Heart left ventricle (tissue), 16 donors: Measurements from ENCODE around the gene PNMA8A. TPM values are rescaled to one million over a fixed set of nuclear protein-coding genes. Genes with fewer than 3 reads are reported as not detected.

Source experiments
- ATAC-seq, 4 donors: fragments of 200-7000 bp; cut with Tn5 transposase; one replicate each; pipeline ENCODE4 v1.9.1; 2020 to 2022; ENCODE audit warnings: moderate library complexity in 4 of 4, mild to moderate bottlenecking in 3 of 4, moderate number of reproducible peaks in 1 of 4
- DNase-seq, 5 donors: peaks; one replicate each; pipeline ENCODE4 v3.0.0-alpha.2; 2020
- H3K27ac ChIP-seq, 12 donors: fragments of 200-600 bp; sonication (generic) in 4 of 12; one replicate each; pipeline versions ENCODE4 v1.5.0 to v1.8.0; 2016 to 2022; ENCODE audit warnings: mild to moderate bottlenecking in 2 of 12
- H3K27me3 ChIP-seq, 9 donors: fragments of 200-600 bp; sonication (generic) in 2 of 9; one replicate each; pipeline versions ENCODE4 v1.5.1 to v1.8.0; 2016 to 2022; ENCODE audit warnings: mild to moderate bottlenecking in 3 of 9
- H3K36me3 ChIP-seq, 9 donors: fragments of 200-600 bp; sonication (generic) in 2 of 9; one replicate each; pipeline versions ENCODE4 v1.5.0 to v1.8.0; 2018 to 2022; ENCODE audit warnings: mild to moderate bottlenecking in 2 of 9
- H3K4me1 ChIP-seq, 12 donors: fragments of 200-600 bp; sonication (generic) in 4 of 12; one replicate each; pipeline versions ENCODE4 v1.5.0 to v1.8.0; 2016 to 2022; ENCODE audit warnings: mild to moderate bottlenecking in 3 of 12
- H3K4me3 ChIP-seq, 12 donors: fragments of 200-600 bp; sonication (generic) in 4 of 12; one replicate each; pipeline versions ENCODE4 v1.5.0 to v1.8.0; 2017 to 2022; ENCODE audit warnings: mild to moderate bottlenecking in 9 of 12, moderate library complexity in 4 of 12
- H3K9me3 ChIP-seq, 12 donors: fragments of 200-600 bp; sonication (generic) in 4 of 12; one replicate each; pipeline versions ENCODE4 v1.5.0 to v1.8.0; 2016 to 2022; ENCODE audit warnings: mild to moderate bottlenecking in 1 of 12
- POLR2A ChIP-seq, 2 donors: fragments of 450-650 bp; IDR thresholded peaks; one replicate each; pipeline ENCODE4 v1.6.1; 2017; ENCODE audit warnings: antibody characterized with exemption in 2 of 2, mild to moderate bottlenecking in 2 of 2, moderate library complexity in 2 of 2
- WGBS, 4 donors: extraction: QIAGEN DNeasy Blood & Tissue Kit in 2 of 4; methylation state at CpG; one replicate each; pipeline versions ENCODE4 v1.1.5 to v1.1.7; 2013 to 2018; 5-methylcytosine and 5-hydroxymethylcytosine counted together
- intact Hi-C, 10 donors: fragments of 100-400 bp; cut with DNase I; formaldehyde crosslinking; loops; one replicate each; pipeline versions ENCODE4 v1.11.1 to v1.14.2; 2022
- polyA plus RNA-seq, 2 donors: library from polyadenylated mRNA; stranded (reverse); fragments of 200-250 nt; gene quantifications; one replicate each; pipeline ENCODE4 v1.2.3, GENCODE V29; 2013
- total RNA-seq, 9 donors: library from RNA; depleted of rRNA in 2 of 9; stranded (reverse); fragments of >200 nt in 2 of 9; fragmentation: NEBNext Ultra II Directional in 3 of 9; extraction: Animal tissue kit (Norgen Biotek cat#: 25700) in 3 of 9; gene quantifications; one replicate each; pipeline versions ENCODE4 v1.1.0 to v1.2.4, GENCODE V29; 2016 to 2023
- TF ChIP-seq, protein P1 (sequence below), 12 donors: fragments of 200-600 bp; sonication (generic) in 4 of 12; IDR thresholded peaks; one replicate each; pipeline versions ENCODE4 v1.5.0 to v1.8.0; 2018 to 2022; ENCODE audit warnings: antibody characterized with exemption in 12 of 12, mild to moderate bottlenecking in 5 of 12
- donor health status: ischemic (EF 13 %, LVEDD 7.1; RV severe dilation, severe dysfunction).
- donor health status: healthy with polysubstance abuse.
- donor health status: DM: no; HTN: yes; CAD: no.
- donor health status: DM: no; HTN: no; CAD: no.
- donor health status: ischemic (EF 25% LVEDD 6.9; RV normal size, moderate dysfunction).
- donor health status: ischemic (EF 25% LVEDD 5.7; RV mildly dilated, moderate dysfunction).
- donor health status: healthy.
- donor health status: DM: yes; HTN: yes; CAD: no.
- donor health status: ischemic (EF 35%, LVEDD 5.7; RV mildly dilated, moderate dysfunction).
- donor health status: nonischemic (EF 11% LVEDD 7.7; RV severe dilation, severe dysfunction).
- donor health status: DM: yes; HTN: yes; CAD: no.
- donor health status: PGD.
- donor health status: ischemic (EF 29% LVEDD 5.4; RV normal size, mild dysfunction).
- donor health status: nonischemic (EF 23%, LVEDD 6.1; RV moderate dilation, normal function).

PNMA8A gene
- total and polyA plus RNA-seq, 11 donors = 2.1 to 12.1 (median 9.2) TPM

DNA sequence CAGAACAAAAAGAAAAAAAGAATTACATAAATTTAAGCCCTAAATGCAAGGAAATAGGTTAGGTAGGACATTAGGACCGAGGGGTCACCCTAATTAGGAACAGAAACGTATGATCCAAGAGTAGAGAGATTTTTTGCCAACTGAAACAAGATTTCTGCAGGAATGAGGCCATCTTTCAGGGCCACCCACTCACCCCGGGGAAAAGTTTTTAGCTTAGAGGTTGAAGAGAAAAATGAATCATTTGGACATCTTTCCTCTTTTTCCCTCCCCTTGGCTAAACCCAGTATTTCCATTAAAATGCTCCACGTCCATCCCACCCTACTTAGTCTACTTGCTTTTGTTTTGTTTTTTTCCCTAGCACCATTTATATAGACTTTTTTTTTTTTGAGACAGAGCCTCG, 10.6 kb upstream of the PNMA8A start:
- intact Hi-C loops = loop anchor here in 1 of 10 donors (10.0 kb wide), 1 partner anchor 197 kb away; no protein-coding TSS in a partner anchor
- H3K36me3 ChIP-seq = no peaks in the 10 kb centered on the region
- H3K9me3 ChIP-seq = no peaks in the 10 kb centered on the region
- 54 to 73% (median 61%) methylated on average over 5 of the region's 5 CpGs for WGBS, 4 donors
- peak in 1 of 5 donors; percentile 53 for DNase-seq
- H3K27ac ChIP-seq = peak overlapping the region in 11 of 12 donors; percentile 31 to 81 (median 63)
- no peak for TF ChIP-seq POLR2A (IDR thresholded peaks at IDR 0.05)
- TF ChIP-seq, protein P1, sequence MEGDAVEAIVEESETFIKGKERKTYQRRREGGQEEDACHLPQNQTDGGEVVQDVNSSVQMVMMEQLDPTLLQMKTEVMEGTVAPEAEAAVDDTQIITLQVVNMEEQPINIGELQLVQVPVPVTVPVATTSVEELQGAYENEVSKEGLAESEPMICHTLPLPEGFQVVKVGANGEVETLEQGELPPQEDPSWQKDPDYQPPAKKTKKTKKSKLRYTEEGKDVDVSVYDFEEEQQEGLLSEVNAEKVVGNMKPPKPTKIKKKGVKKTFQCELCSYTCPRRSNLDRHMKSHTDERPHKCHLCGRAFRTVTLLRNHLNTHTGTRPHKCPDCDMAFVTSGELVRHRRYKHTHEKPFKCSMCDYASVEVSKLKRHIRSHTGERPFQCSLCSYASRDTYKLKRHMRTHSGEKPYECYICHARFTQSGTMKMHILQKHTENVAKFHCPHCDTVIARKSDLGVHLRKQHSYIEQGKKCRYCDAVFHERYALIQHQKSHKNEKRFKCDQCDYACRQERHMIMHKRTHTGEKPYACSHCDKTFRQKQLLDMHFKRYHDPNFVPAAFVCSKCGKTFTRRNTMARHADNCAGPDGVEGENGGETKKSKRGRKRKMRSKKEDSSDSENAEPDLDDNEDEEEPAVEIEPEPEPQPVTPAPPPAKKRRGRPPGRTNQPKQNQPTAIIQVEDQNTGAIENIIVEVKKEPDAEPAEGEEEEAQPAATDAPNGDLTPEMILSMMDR (IDR thresholded peaks at IDR 0.05) = no peak
- H3K27me3 ChIP-seq = peaks cover 0 to 7% (median 0%) of the 10 kb centered on the region in 9 donors
- ATAC-seq = peak; percentile 25 to 83 (median 68)
- peaks cover 0 to 10% (median 1%) of the 10 kb centered on the region in 12 donors for H3K4me1 ChIP-seq
- H3K4me3 ChIP-seq = peak overlapping the region in 4 of 12 donors; percentile 10 to 27 (median 18)

DNA sequence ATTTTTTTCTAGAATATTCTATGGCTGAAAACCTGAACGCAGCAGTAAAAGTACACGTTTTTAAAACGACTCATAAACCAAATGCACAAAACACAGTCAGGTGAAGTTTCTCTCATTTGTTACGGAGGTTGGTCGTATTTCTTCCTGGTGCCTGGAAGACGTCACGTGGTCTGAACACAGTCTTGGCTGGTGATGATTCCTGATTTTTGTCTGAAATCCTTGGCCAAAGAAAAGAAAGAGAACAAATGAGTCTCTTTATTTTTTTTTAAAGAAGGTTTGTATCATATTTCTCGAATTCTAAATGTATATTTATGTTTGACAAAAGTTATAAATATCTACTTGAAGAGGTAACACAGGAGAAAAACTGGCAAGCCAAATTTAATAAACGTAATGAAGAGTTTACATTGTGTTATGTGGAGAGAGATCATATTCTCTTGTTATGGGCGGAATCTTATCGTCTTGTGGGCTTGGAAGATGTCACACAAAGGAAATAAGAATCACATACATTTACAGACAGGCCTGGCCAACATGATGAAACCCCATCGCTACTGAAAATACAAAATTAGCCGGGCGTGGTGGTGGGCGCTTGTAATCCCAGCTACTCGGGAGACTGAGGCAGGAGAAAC, 10.0 kb upstream of the PNMA8A start:
- peak overlapping the region; percentile 19 to 81 (median 62) for H3K27ac ChIP-seq
- H3K27me3 ChIP-seq = peaks cover 0 to 6% (median 0%) of the 10 kb centered on the region in 9 donors
- intact Hi-C loops = loop anchor here in 1 of 10 donors (10.0 kb wide), 1 partner anchor 197 kb away; no protein-coding TSS in a partner anchor
- 68 to 72% (median 70%) methylated on average over 16 of the region's 16 CpGs for WGBS, 4 donors
- no peaks in the 10 kb centered on the region for H3K9me3 ChIP-seq
- no peaks in the 10 kb centered on the region for H3K36me3 ChIP-seq
- DNase-seq = no peak
- ATAC-seq = peak in 2 of 4 donors; percentile 49 to 70
- H3K4me3 ChIP-seq = peak overlapping the region in 5 of 12 donors; percentile 7 to 27 (median 12)
- no peak for TF ChIP-seq POLR2A (IDR thresholded peaks at IDR 0.05)
- TF ChIP-seq, protein P1 (IDR thresholded peaks at IDR 0.05) = no peak
- H3K4me1 ChIP-seq = peaks cover 0 to 10% (median 2%) of the 10 kb centered on the region in 12 donors

DNA sequence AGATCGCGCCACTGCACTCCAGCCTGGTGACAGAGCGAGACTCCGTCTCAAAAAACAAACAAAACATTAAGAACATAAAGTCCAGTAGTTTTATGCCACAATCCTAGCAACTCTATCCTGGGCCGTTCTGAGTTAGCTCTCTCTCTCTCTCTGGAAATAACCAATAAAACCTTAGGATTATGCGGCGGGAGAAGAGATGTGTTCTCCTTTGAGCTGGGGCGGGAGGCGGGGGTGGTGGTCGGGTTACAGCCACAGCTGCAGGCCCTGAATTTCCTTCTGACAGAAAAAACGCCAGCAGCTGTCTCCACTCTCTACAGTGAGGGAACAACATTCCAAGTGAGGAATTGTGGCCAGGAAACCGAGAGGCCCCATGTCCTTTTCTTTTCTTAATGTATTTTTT, 9.1 kb upstream of the PNMA8A start:
- peak overlapping the region; percentile 19 to 81 (median 62) for H3K27ac ChIP-seq
- intact Hi-C loops = loop anchor here in 1 of 10 donors (10.0 kb wide), 1 partner anchor 196 kb away; no protein-coding TSS in a partner anchor
- no peak for TF ChIP-seq POLR2A (IDR thresholded peaks at IDR 0.05)
- TF ChIP-seq, protein P1 (IDR thresholded peaks at IDR 0.05) = no peak
- WGBS, 4 donors = 50 to 56% (median 53%) methylated on average over 12 of the region's 12 CpGs
- DNase-seq (peak in 2 of 5 donors; percentile 52 to 54), ATAC-seq (peak; percentile 62 to 82 (median 72))
- peaks cover 0 to 17% (median 3%) of the 10 kb centered on the region in 12 donors for H3K4me1 ChIP-seq
- no peaks in the 10 kb centered on the region for H3K36me3 ChIP-seq
- H3K9me3 ChIP-seq = no peaks in the 10 kb centered on the region
- H3K4me3 ChIP-seq = peak overlapping the region in 1 of 12 donors; percentile 27
- peaks cover 0 to 6% (median 0%) of the 10 kb centered on the region in 9 donors for H3K27me3 ChIP-seq

DNA sequence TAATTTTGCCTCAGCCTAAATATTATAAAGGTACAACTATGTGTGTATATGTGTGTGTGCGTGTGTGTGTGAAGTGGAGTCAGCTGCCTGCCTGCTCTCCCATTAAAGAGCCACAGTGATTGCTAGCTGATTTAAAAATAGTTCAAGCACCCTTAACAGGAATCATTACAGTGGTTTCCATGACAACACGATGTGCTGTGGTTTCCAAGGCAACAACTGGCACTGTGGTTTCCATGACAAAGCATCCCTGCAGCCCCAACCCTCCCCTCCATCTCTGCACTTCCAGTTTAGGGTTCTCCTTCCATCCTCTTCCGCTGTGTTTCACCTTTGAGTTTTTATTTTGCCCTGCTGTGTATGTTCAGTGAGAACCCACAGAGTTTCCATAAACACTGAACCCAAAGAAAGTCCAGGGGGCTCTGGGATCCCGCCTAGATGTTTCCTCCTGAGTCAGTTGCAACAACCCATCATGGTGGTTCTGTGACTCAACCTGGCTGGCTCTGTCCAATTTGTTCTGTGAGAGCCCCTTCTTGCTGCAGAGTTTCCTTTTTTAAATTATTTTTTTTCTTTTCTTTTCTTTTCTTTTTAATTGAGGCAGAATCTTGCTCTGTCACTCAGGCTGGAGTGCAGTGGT, 7.1 kb upstream of the PNMA8A start:
- Histone ChIP-seq H3K36me3 (no peaks in the 10 kb centered on the region), H3K4me1 (peaks cover 0 to 17% (median 3%) of the 10 kb centered on the region in 12 donors), H3K27me3 (peaks cover 0 to 6% (median 0%) of the 10 kb centered on the region in 9 donors), H3K27ac (no peak overlapping the region), H3K9me3 (no peaks in the 10 kb centered on the region), H3K4me3 (no peak overlapping the region)
- intact Hi-C loops = no loop called here
- ATAC-seq = no peak
- 47 to 61% (median 57%) methylated on average over 4 of the region's 4 CpGs for WGBS, 4 donors
- DNase-seq = no peak
- TF ChIP-seq POLR2A (IDR thresholded peaks at IDR 0.05) = no peak
- TF ChIP-seq, protein P1 (IDR thresholded peaks at IDR 0.05) = no peak
